Measurements from ENCODE around the gene STK35. TPM values are rescaled to one million over a fixed set of nuclear protein-coding genes. Genes with fewer than 3 reads are reported as not detected.

Gene STK35
- total RNA-seq, 1 donor from 2014 or later: 21.8 TPM

GRCh38 chr20:2144850-2145249 lies 43.2 kb downstream of the STK35 start:
- no peak overlapping the region for H3K27ac Mint-ChIP-seq
- TF ChIP-seq EZH2phosphoT487 (IDR thresholded peaks at IDR 0.05) (no peak), CTCF (IDR thresholded peaks at IDR 0.05) (no peak), EZH2 (IDR thresholded peaks at IDR 0.05) (no peak)
- no peak overlapping the region for H3K9ac ChIP-seq
- no peak overlapping the region for H2AFZ ChIP-seq (replicated peaks)
- H3K36me3 ChIP-seq: no peaks in the 10 kb centered on the region
- no peak overlapping the region for H3K4me2 ChIP-seq
- DNase-seq (ENCODE audit: low spot score): no peak
- no peaks in the 10 kb centered on the region for H3F3A ChIP-seq (ENCODE audit: low read depth)
- H3K4me3 Mint-ChIP-seq: no peak overlapping the region
- H3K4me3 ChIP-seq: no peak overlapping the region
- H3K9me3 Mint-ChIP-seq: no peaks in the 10 kb centered on the region
- H3K4me1 ChIP-seq: peaks cover 2% of the 10 kb centered on the region
- H3K27me3 ChIP-seq: no peaks in the 10 kb centered on the region
- H4K20me1 ChIP-seq (ENCODE audit: low read depth): peaks cover 40% of the 10 kb centered on the region
- H3K27ac ChIP-seq: no peak overlapping the region
- H3K4me1 Mint-ChIP-seq: no peaks in the 10 kb centered on the region
- H3K9me3 ChIP-seq (ENCODE audit: low read depth): no peaks in the 10 kb centered on the region
- H3K79me2 ChIP-seq (ENCODE audit: low read depth): peaks cover 26% of the 10 kb centered on the region
- H3K36me3 Mint-ChIP-seq: peaks cover 12% of the 10 kb centered on the region
- no peaks in the 10 kb centered on the region for H3K27me3 Mint-ChIP-seq (ENCODE audit: insufficient read depth, low read depth)

GRCh38 chr20:2145376-2145775 lies 43.7 kb downstream of the STK35 start:
- H3K9me3 Mint-ChIP-seq: no peaks in the 10 kb centered on the region
- H3K27ac ChIP-seq: no peak overlapping the region
- TF ChIP-seq EZH2 (IDR thresholded peaks at IDR 0.05): no peak
- TF ChIP-seq CTCF (IDR thresholded peaks at IDR 0.05): no peak
- TF ChIP-seq EZH2phosphoT487 (IDR thresholded peaks at IDR 0.05): no peak
- no peaks in the 10 kb centered on the region for H3K4me1 ChIP-seq
- no peak for DNase-seq (ENCODE audit: low spot score)
- H2AFZ ChIP-seq (replicated peaks): no peak overlapping the region
- H3K4me3 Mint-ChIP-seq: no peak overlapping the region
- no peak overlapping the region for H3K4me2 ChIP-seq
- no peaks in the 10 kb centered on the region for H3K36me3 ChIP-seq
- H3K9me3 ChIP-seq (ENCODE audit: low read depth): no peaks in the 10 kb centered on the region
- peak overlapping the region; percentile 87 for H3K27ac Mint-ChIP-seq
- H4K20me1 ChIP-seq (ENCODE audit: low read depth): peaks cover 38% of the 10 kb centered on the region
- no peaks in the 10 kb centered on the region for H3K27me3 ChIP-seq
- peaks cover 21% of the 10 kb centered on the region for H3K79me2 ChIP-seq (ENCODE audit: low read depth)
- H3K9ac ChIP-seq: no peak overlapping the region
- H3F3A ChIP-seq (ENCODE audit: low read depth): no peaks in the 10 kb centered on the region
- H3K4me3 ChIP-seq: no peak overlapping the region
- no peaks in the 10 kb centered on the region for H3K4me1 Mint-ChIP-seq
- H3K36me3 Mint-ChIP-seq: peaks cover 12% of the 10 kb centered on the region
- H3K27me3 Mint-ChIP-seq (ENCODE audit: insufficient read depth, low read depth): no peaks in the 10 kb centered on the region

- Mint-ChIP-seq H3K27ac (no peak overlapping the region), H3K9me3 (no peaks in the 10 kb centered on the region), H3K4me3 (no peak overlapping the region), H3K36me3 (peaks cover 12% of the 10 kb centered on the region), H3K4me1 (peaks cover 3% of the 10 kb centered on the region), H3K27me3 (ENCODE audit: insufficient read depth, low read depth) (no peaks in the 10 kb centered on the region)
- H3K27me3 ChIP-seq: no peaks in the 10 kb centered on the region
- no peak overlapping the region for H3K27ac ChIP-seq
- H3K9me3 ChIP-seq (ENCODE audit: low read depth): no peaks in the 10 kb centered on the region
- H2AFZ ChIP-seq (replicated peaks): no peak overlapping the region
- H4K20me1 ChIP-seq (ENCODE audit: low read depth): peaks cover 29% of the 10 kb centered on the region
- no peaks in the 10 kb centered on the region for H3K4me1 ChIP-seq
- no peaks in the 10 kb centered on the region for H3F3A ChIP-seq (ENCODE audit: low read depth)
- no peak overlapping the region for H3K4me2 ChIP-seq
- H3K4me3 ChIP-seq: no peak overlapping the region
- TF ChIP-seq EZH2 (IDR thresholded peaks at IDR 0.05) (no peak), CTCF (IDR thresholded peaks at IDR 0.05) (no peak), EZH2phosphoT487 (IDR thresholded peaks at IDR 0.05) (no peak)
- H3K36me3 ChIP-seq: no peaks in the 10 kb centered on the region
- peaks cover 12% of the 10 kb centered on the region for H3K79me2 ChIP-seq (ENCODE audit: low read depth)
- no peak for DNase-seq (ENCODE audit: low spot score)
- H3K9ac ChIP-seq: no peak overlapping the region
These were observed 44.6 kb downstream of the STK35 start for GRCh38 chr20:2146080-2146867.
